H9 (cell line): ENCODE results near the gene AFAP1. TPM values are rescaled to one million over a fixed set of nuclear protein-coding genes. Genes with fewer than 3 reads are reported as not detected.

Experiments used
- DNase-seq: peaks from one replicate; pipeline ENCODE4 v3.0.0-alpha.2; 2017
- H2AFZ ChIP-seq: one replicate; pipeline ENCODE4 v1.6.1; 2013; ENCODE audit warnings: mild to moderate bottlenecking, low read length, control low read depth, moderate library complexity
- H2AK5ac ChIP-seq: 2 replicates; pipeline ENCODE4 v1.6.1; 2013; ENCODE audit warnings: low read length, control low read depth, mixed read lengths; ENCODE audit not compliant: insufficient read length
- H2BK120ac ChIP-seq: one replicate; pipeline ENCODE4 v1.6.1; 2013; ENCODE audit warnings: low read depth, mild to moderate bottlenecking, low read length, control low read depth, inconsistent platforms; ENCODE audit not compliant: poor library complexity, severe bottlenecking
- H2BK12ac ChIP-seq: 2 replicates; pipeline ENCODE4 v1.6.1; 2013; ENCODE audit warnings: low read length, control low read depth, mixed read lengths, low read depth; ENCODE audit not compliant: insufficient read length
- H2BK15ac ChIP-seq: 2 replicates; pipeline ENCODE4 v1.6.1; 2013; ENCODE audit warnings: low read depth, low read length, control low read depth
- H2BK20ac ChIP-seq: one replicate; pipeline ENCODE4 v1.6.1; 2013; ENCODE audit warnings: low read depth, mild to moderate bottlenecking, low read length, control low read depth, inconsistent platforms; ENCODE audit not compliant: poor library complexity, severe bottlenecking
- H2BK5ac ChIP-seq: 2 replicates; pipeline ENCODE4 v1.6.1; 2013; ENCODE audit warnings: low read length, control low read depth, mixed read lengths; ENCODE audit not compliant: insufficient read length
- H3K14ac ChIP-seq: 2 replicates; pipeline ENCODE4 v1.6.1; 2013; ENCODE audit warnings: low read length, control low read depth; ENCODE audit not compliant: insufficient read depth
- H3K18ac ChIP-seq: 2 replicates; pipeline ENCODE4 v1.6.1; 2013; ENCODE audit warnings: low read depth, mild to moderate bottlenecking, mixed read lengths, low read length, control low read depth; ENCODE audit not compliant: insufficient read length
- H3K23ac ChIP-seq: 2 replicates; pipeline ENCODE4 v1.6.1; 2013; ENCODE audit warnings: low read length, control low read depth, mixed read lengths, low read depth; ENCODE audit not compliant: insufficient read length
- H3K23me2 ChIP-seq: 2 replicates; pipeline ENCODE4 v1.6.1; 2013; ENCODE audit warnings: low read depth, mild to moderate bottlenecking, mixed read lengths, low read length, control low read depth; ENCODE audit not compliant: insufficient read length, poor library complexity, severe bottlenecking
- H3K27ac ChIP-seq: 2 replicates; pipeline ENCODE4 v1.5.1; 2013; ENCODE audit warnings: low read length, control low read depth, mixed read lengths, low read depth; ENCODE audit not compliant: insufficient read length
- H3K27me3 ChIP-seq: 2 replicates; pipeline ENCODE4 v1.6.1; 2013; ENCODE audit warnings: low read length, control low read depth, inconsistent platforms; ENCODE audit not compliant: insufficient read depth
- H3K4ac ChIP-seq: 2 replicates; pipeline ENCODE4 v1.6.1; 2013; ENCODE audit warnings: low read depth, mild to moderate bottlenecking, control low read depth, inconsistent platforms, low read length, moderate library complexity
- H3K4me1 ChIP-seq: 2 replicates; pipeline ENCODE4 v1.6.1; 2013; ENCODE audit warnings: low read length, control low read depth, inconsistent platforms; ENCODE audit not compliant: insufficient read depth
- H3K4me2 ChIP-seq: 2 replicates; pipeline ENCODE4 v1.6.1; 2013; ENCODE audit warnings: low read length, control low read depth, mixed read lengths; ENCODE audit not compliant: insufficient read length, insufficient read depth
- H3K56ac ChIP-seq: 2 replicates; pipeline ENCODE4 v1.6.1; 2013; ENCODE audit warnings: low read depth, mild to moderate bottlenecking, mixed read lengths, low read length, control low read depth; ENCODE audit not compliant: insufficient read length
- H3K79me1 ChIP-seq: 2 replicates; pipeline ENCODE4 v1.6.1; 2013; ENCODE audit warnings: low read depth, mild to moderate bottlenecking, moderate library complexity, low read length, control low read depth, inconsistent platforms; ENCODE audit not compliant: insufficient read depth, poor library complexity, severe bottlenecking
- H3K79me2 ChIP-seq: 2 replicates; pipeline ENCODE4 v1.6.1; 2013; ENCODE audit warnings: low read length, control low read depth, inconsistent platforms; ENCODE audit not compliant: insufficient read depth
- H3K9ac ChIP-seq: 2 replicates; pipeline ENCODE4 v1.6.1; 2013; ENCODE audit warnings: low read length, control low read depth, mixed read lengths; ENCODE audit not compliant: insufficient read length; ENCODE audit errors: extremely low read depth
- H3K9me3 ChIP-seq: one replicate; pipeline ENCODE4 v1.6.1; 2013; ENCODE audit warnings: low read depth, low read length, inconsistent platforms; ENCODE audit not compliant: control insufficient read depth
- H3T11ph ChIP-seq: one replicate; pipeline ENCODE4 v1.6.1; 2013; ENCODE audit warnings: mild to moderate bottlenecking, low read length, control low read depth, inconsistent platforms
- H4K20me1 ChIP-seq: one replicate; pipeline ENCODE4 v1.6.1; 2013; ENCODE audit not compliant: control insufficient read depth, insufficient read length, insufficient read depth
- H4K5ac ChIP-seq: 2 replicates; pipeline ENCODE4 v1.6.1; 2013; ENCODE audit warnings: low read depth, mild to moderate bottlenecking, mixed read lengths, low read length, control low read depth; ENCODE audit not compliant: insufficient read length
- H4K8ac ChIP-seq: replicated peaks from 2 replicates; pipeline ENCODE4 v1.6.1; 2013; ENCODE audit warnings: low read length, control low read depth, mixed read lengths, low read depth; ENCODE audit not compliant: insufficient read length
- H4K91ac ChIP-seq: 2 replicates; pipeline ENCODE4 v1.6.1; 2013; ENCODE audit warnings: low read depth, mild to moderate bottlenecking, moderate library complexity, mixed read lengths, low read length, control low read depth; ENCODE audit not compliant: insufficient read length
- H3K27ac Mint-ChIP-seq, 3 experiments: 2 replicates in 2 of 3; 3 replicates in 1 of 3; pipeline ENCODE4 v1.8.0; 2020 to 2021; ENCODE audit warnings: mixed read lengths in 3 of 3, mild to moderate bottlenecking in 1 of 3, moderate library complexity in 1 of 3
- H3K27me3 Mint-ChIP-seq: 2 replicates; pipeline ENCODE4 v1.8.0; 2021; ENCODE audit warnings: low read depth, mild to moderate bottlenecking, moderate library complexity, mixed read lengths
- H3K36me3 Mint-ChIP-seq, 3 experiments: 2 replicates in 2 of 3; 3 replicates in 1 of 3; pipeline ENCODE4 v1.8.0; 2020 to 2021; ENCODE audit warnings: low read depth in 3 of 3, mixed read lengths in 3 of 3; ENCODE audit not compliant: insufficient read depth in 1 of 3
- H3K4me1 Mint-ChIP-seq, 2 experiments: 2 replicates each; pipeline ENCODE4 v1.8.0; 2020; ENCODE audit warnings: mixed read lengths in 2 of 2
- H3K4me3 Mint-ChIP-seq, 2 experiments: 2 replicates in 1 of 2; 3 replicates in 1 of 2; pipeline ENCODE4 v1.8.0; 2020 to 2021; ENCODE audit warnings: mild to moderate bottlenecking in 2 of 2, mixed read lengths in 2 of 2, moderate library complexity in 1 of 2
- H3K9me3 Mint-ChIP-seq, 2 experiments: 2 replicates in 1 of 2; 3 replicates in 1 of 2; pipeline ENCODE4 v1.8.0; 2020; ENCODE audit warnings: mild to moderate bottlenecking in 2 of 2, mixed read lengths in 2 of 2, moderate library complexity in 1 of 2
- WGBS: extraction: QIAGEN DNeasy Blood & Tissue Kit; methylation state at CpG from one replicate; pipeline ENCODE4 v1.1.7; 2013; ENCODE audit warnings: missing lambda C conversion rate, low lambda C conversion rate, mixed read lengths; ENCODE audit not compliant: insufficient read length; ENCODE audit errors: extremely low coverage; 5-methylcytosine and 5-hydroxymethylcytosine counted together
- total RNA-seq: library from RNA; stranded (reverse); gene quantifications from 2 replicates; pipeline ENCODE4 v1.2.1, GENCODE V29; 2021
- TF ChIP-seq, protein P1 (sequence below): fragments of 200-600 bp; sonication (generic); conservative IDR thresholded peaks from 3 replicates; pipeline ENCODE4 v1.8.0; 2021; ENCODE audit warnings: antibody characterized with exemption, mild to moderate bottlenecking

The AFAP1 gene
- total RNA-seq, 1 experiment from 2014 or later = 6.5 TPM

GRCh38 chr4:7812921-7813320 is 126.7 kb downstream of the AFAP1 start:
- no peaks in the 10 kb centered on the region for H4K20me1 ChIP-seq
- H3K27me3 ChIP-seq = no peaks in the 10 kb centered on the region
- no peak overlapping the region for H3K4me3 Mint-ChIP-seq
- no peak overlapping the region for H4K8ac ChIP-seq
- H3K4me2 ChIP-seq = no peak overlapping the region
- no peaks in the 10 kb centered on the region for H3K9me3 ChIP-seq
- no peaks in the 10 kb centered on the region for H3K79me2 ChIP-seq
- no peaks in the 10 kb centered on the region for H3K9me3 Mint-ChIP-seq
- no peaks in the 10 kb centered on the region for H3K4me1 ChIP-seq
- peaks cover 2% of the 10 kb centered on the region for H3K27me3 Mint-ChIP-seq
- H3T11ph ChIP-seq = no peak overlapping the region
- TF ChIP-seq, protein P1, sequence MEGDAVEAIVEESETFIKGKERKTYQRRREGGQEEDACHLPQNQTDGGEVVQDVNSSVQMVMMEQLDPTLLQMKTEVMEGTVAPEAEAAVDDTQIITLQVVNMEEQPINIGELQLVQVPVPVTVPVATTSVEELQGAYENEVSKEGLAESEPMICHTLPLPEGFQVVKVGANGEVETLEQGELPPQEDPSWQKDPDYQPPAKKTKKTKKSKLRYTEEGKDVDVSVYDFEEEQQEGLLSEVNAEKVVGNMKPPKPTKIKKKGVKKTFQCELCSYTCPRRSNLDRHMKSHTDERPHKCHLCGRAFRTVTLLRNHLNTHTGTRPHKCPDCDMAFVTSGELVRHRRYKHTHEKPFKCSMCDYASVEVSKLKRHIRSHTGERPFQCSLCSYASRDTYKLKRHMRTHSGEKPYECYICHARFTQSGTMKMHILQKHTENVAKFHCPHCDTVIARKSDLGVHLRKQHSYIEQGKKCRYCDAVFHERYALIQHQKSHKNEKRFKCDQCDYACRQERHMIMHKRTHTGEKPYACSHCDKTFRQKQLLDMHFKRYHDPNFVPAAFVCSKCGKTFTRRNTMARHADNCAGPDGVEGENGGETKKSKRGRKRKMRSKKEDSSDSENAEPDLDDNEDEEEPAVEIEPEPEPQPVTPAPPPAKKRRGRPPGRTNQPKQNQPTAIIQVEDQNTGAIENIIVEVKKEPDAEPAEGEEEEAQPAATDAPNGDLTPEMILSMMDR = no peak
- H2BK15ac ChIP-seq = no peak overlapping the region
- no peak overlapping the region for H2BK12ac ChIP-seq
- no peak overlapping the region for H3K18ac ChIP-seq
- H2BK120ac ChIP-seq = no peak overlapping the region
- no peak overlapping the region for H3K4ac ChIP-seq
- no peak for DNase-seq
- no peak overlapping the region for H3K56ac ChIP-seq
- H3K14ac ChIP-seq = no peak overlapping the region
- H3K4me1 Mint-ChIP-seq = peaks cover 13 to 21% of the 10 kb centered on the region in 2 experiments
- H3K79me1 ChIP-seq = no peaks in the 10 kb centered on the region
- H2BK5ac ChIP-seq = no peak overlapping the region
- H2BK20ac ChIP-seq = no peak overlapping the region
- no CpG with 5 or more reads among the region's 5 CpGs for WGBS
- no peaks in the 10 kb centered on the region for H3K23me2 ChIP-seq
- peaks cover 12 to 33% (median 25%) of the 10 kb centered on the region in 3 experiments; a peak in 6 of 7 replicates for H3K36me3 Mint-ChIP-seq
- peak overlapping the region in 1 of 3 experiments; percentile 21; a peak in 1 of 7 replicates for H3K27ac Mint-ChIP-seq
- no peak overlapping the region for H2AFZ ChIP-seq
- no peak overlapping the region for H3K27ac ChIP-seq
- no peak overlapping the region for H4K91ac ChIP-seq
- H3K9ac ChIP-seq = no peak overlapping the region
- H2AK5ac ChIP-seq = no peak overlapping the region
- no peak overlapping the region for H4K5ac ChIP-seq
- no peak overlapping the region for H3K23ac ChIP-seq
